HepG2 (cell line): Measurements from ENCODE around the gene NFXL1. TPM values are rescaled to one million over a fixed set of nuclear protein-coding genes. Genes with fewer than 3 reads are reported as not detected.

Experiments
- ATAC-seq: fragments of 200-7000 bp; cut with Tn5 transposase; 3 replicates; pipeline ENCODE4 v1.9.1; 2020; ENCODE audit warnings: mild to moderate bottlenecking, moderate library complexity
- BruUV-seq: library from RNA; stranded (reverse); fragments of 400-500 nt; replicated peaks from 2 replicates; lab custom pipeline; 2021; lab: Mats Ljungman, UMichigan
- CTCF ChIA-PET: fragments of 300-600 bp; formaldehyde crosslinking; extraction: SDS; loops from one replicate; lab custom pipeline; 2021; ENCODE audit warnings: low total read pairs, inconsistent platforms, low intra/inter-chr PET ratio; lab: Yijun Ruan, JAX
- POLR2A ChIA-PET: fragments of 350-600 bp; sonication (Branson Sonifier 250); formaldehyde crosslinking; loops from one replicate; lab custom pipeline; 2020; ENCODE audit warnings: antibody characterized with exemption, inconsistent platforms; lab: Yijun Ruan, JAX
- DNase-seq: peaks from one replicate; pipeline ENCODE4 v3.0.0-alpha.2; 2015; ENCODE audit warnings: low spot score
- FAIRE-seq: peaks from 3 replicates; lab custom pipeline; 2011; peaks lifted over from hg19 to GRCh38; lab: Jason Lieb, UNC
- H2AFZ ChIP-seq: one replicate; pipeline ENCODE4 v1.6.1; 2011; ENCODE audit warnings: low read length, inconsistent platforms
- H3K27ac ChIP-seq: fragments of 300-600 bp; 3 replicates; pipeline ENCODE4 v1.8.0; 2011; ENCODE audit warnings: mixed run types, mild to moderate bottlenecking, mixed read lengths, low read length, inconsistent platforms; ENCODE audit not compliant: insufficient read depth; ENCODE audit errors: extremely low read length
- H3K27me3 ChIP-seq, 2 experiments: fragments of 200-600 bp in 1 of 2; 2 replicates in 1 of 2; 3 replicates in 1 of 2; pipeline versions ENCODE4 v1.6.0 to v1.8.0; 2011; ENCODE audit warnings: low read length in 2 of 2, mild to moderate bottlenecking in 2 of 2, moderate library complexity in 2 of 2, inconsistent platforms in 1 of 2; ENCODE audit not compliant: insufficient read depth in 2 of 2, control insufficient read depth in 1 of 2
- H3K36me3 ChIP-seq, 2 experiments: fragments of 200-600 bp in 1 of 2; replicated peaks in 1 of 2; 2 replicates in 1 of 2; 3 replicates in 1 of 2; pipeline versions ENCODE4 v1.5.1 to v1.8.0; 2011; ENCODE audit warnings: low read length in 2 of 2, inconsistent platforms in 1 of 2; ENCODE audit not compliant: insufficient read depth in 2 of 2, control insufficient read depth in 1 of 2
- H3K4me1 ChIP-seq: 2 replicates; pipeline ENCODE4 v1.5.1; 2012; ENCODE audit warnings: low read length, inconsistent platforms; ENCODE audit not compliant: insufficient read depth
- H3K4me2 ChIP-seq: 2 replicates; pipeline ENCODE4 v1.6.0; 2011; ENCODE audit warnings: low read depth, low read length, inconsistent platforms
- H3K4me3 ChIP-seq, 3 experiments: fragments of 200-600 bp in 1 of 3; sonication (generic), shearing (Covaris generic) in 1 of 3; replicated peaks in 1 of 3; 2 replicates each; pipeline ENCODE4 v1.5.1; 2011 to 2016; ENCODE audit warnings: low read length in 3 of 3, inconsistent platforms in 2 of 3, low read depth in 2 of 3, mild to moderate bottlenecking in 2 of 3, control low read depth in 1 of 3, mixed read lengths in 1 of 3; ENCODE audit not compliant: insufficient read depth in 1 of 3
- H3K79me2 ChIP-seq: one replicate; pipeline ENCODE4 v1.6.1; 2011; ENCODE audit warnings: low read length, inconsistent platforms; ENCODE audit not compliant: insufficient read depth
- H3K9ac ChIP-seq: 2 replicates; pipeline ENCODE4 v1.6.0; 2011; ENCODE audit warnings: mild to moderate bottlenecking, low read depth, low read length, inconsistent platforms; ENCODE audit not compliant: insufficient read depth
- H3K9me3 ChIP-seq: 2 replicates; pipeline ENCODE4 v1.5.1; 2012; ENCODE audit warnings: mild to moderate bottlenecking, low read length
- H4K20me1 ChIP-seq: 2 replicates; pipeline ENCODE4 v1.6.0; 2011; ENCODE audit warnings: inconsistent platforms, mild to moderate bottlenecking, low read length, moderate library complexity; ENCODE audit not compliant: insufficient read depth
- ATF7 ChIP-seq, 2 experiments: fragments of 450-650 bp in 1 of 2; sonication (generic) in 1 of 2; formaldehyde crosslinking in 1 of 2; IDR thresholded peaks; 2 replicates each; pipeline versions ENCODE4 v1.4.0 to v1.6.1; 2016 to 2020; ENCODE audit warnings: antibody characterized with exemption in 1 of 2, mild to moderate bottlenecking in 1 of 2, missing genetic modification reagents in 1 of 2
- FOXP4 ChIP-seq: sonication (generic); formaldehyde crosslinking; IDR thresholded peaks from 2 replicates; pipeline ENCODE4 v1.4.0; 2020; ENCODE audit warnings: missing genetic modification reagents
- ISL2 ChIP-seq: sonication (generic); formaldehyde crosslinking; IDR thresholded peaks from 2 replicates; pipeline ENCODE4 v1.5.0; 2020; ENCODE audit warnings: missing genetic modification reagents
- KDM5B ChIP-seq: sonication (generic); formaldehyde crosslinking; IDR thresholded peaks from 2 replicates; pipeline ENCODE4 v1.4.0; 2020; ENCODE audit warnings: missing genetic modification reagents, mild to moderate bottlenecking, borderline replicate concordance
- KLF13 ChIP-seq: sonication (generic); formaldehyde crosslinking; IDR thresholded peaks from 2 replicates; pipeline ENCODE4 v1.4.0; 2020; ENCODE audit warnings: mild to moderate bottlenecking, missing genetic modification reagents
- KMT2B ChIP-seq: IDR thresholded peaks from 2 replicates; pipeline ENCODE4 v1.6.1; 2016; ENCODE audit warnings: missing genetic modification reagents, missing compliant biosample characterization
- NFIB ChIP-seq: sonication (generic); formaldehyde crosslinking; IDR thresholded peaks from 2 replicates; pipeline ENCODE4 v1.9.0; 2021; ENCODE audit warnings: missing genetic modification reagents, mild to moderate bottlenecking, borderline replicate concordance
- PRMT3 ChIP-seq: sonication (generic); formaldehyde crosslinking; IDR thresholded peaks from 2 replicates; pipeline ENCODE4 v1.8.1; 2022; ENCODE audit warnings: low read depth, mild to moderate bottlenecking, moderate library complexity, missing genetic modification reagents, borderline replicate concordance
- SNAPC5 ChIP-seq: sonication (generic); formaldehyde crosslinking; IDR thresholded peaks from 2 replicates; pipeline ENCODE4 v1.8.1; 2023; ENCODE audit warnings: mild to moderate bottlenecking, missing genetic modification reagents, borderline replicate concordance
- TEAD3 ChIP-seq: optimal IDR thresholded peaks from 2 replicates; pipeline ENCODE3; 2016; ENCODE audit warnings: borderline replicate concordance
- U2AF2 ChIP-seq: fragments of 200-400 bp; formaldehyde crosslinking; IDR thresholded peaks from 2 replicates; pipeline ENCODE4 v1.6.1; 2017; ENCODE audit warnings: low read depth, mild to moderate bottlenecking, low read length
- YEATS4 ChIP-seq: sonication (generic); formaldehyde crosslinking; IDR thresholded peaks from 2 replicates; pipeline ENCODE4 v1.4.0; 2020; ENCODE audit warnings: missing genetic modification reagents, borderline replicate concordance
- ZNF558 ChIP-seq: sonication (generic); formaldehyde crosslinking; IDR thresholded peaks from 2 replicates; pipeline ENCODE4 v1.9.0; 2022; ENCODE audit warnings: mild to moderate bottlenecking, missing genetic modification reagents, borderline replicate concordance
- ZNF598 ChIP-seq: sonication (generic); formaldehyde crosslinking; IDR thresholded peaks from 2 replicates; pipeline ENCODE4 v1.5.1; 2020; ENCODE audit warnings: mild to moderate bottlenecking, missing genetic modification reagents, borderline replicate concordance
- ZNF670 ChIP-seq: sonication (generic); formaldehyde crosslinking; IDR thresholded peaks from 2 replicates; pipeline ENCODE4 v1.8.0; 2022; ENCODE audit warnings: mild to moderate bottlenecking, missing genetic modification reagents, borderline replicate concordance
- whole genome bisulfite sequencing: methylation state at CpG from one replicate; pipeline ENCODE4 v1.1.6; 2017; ENCODE audit warnings: low lambda C conversion rate; 5-methylcytosine and 5-hydroxymethylcytosine counted together
- in situ Hi-C: cut with HindIII; loops from 2 replicates; pipeline ENCODE4 v1.10.0; 2017; ENCODE audit warnings: low pct_unique_long_range_greater_than_20kb; ENCODE audit not compliant: extremely low pct_ligation_motif_present
- intact Hi-C: fragments of 100-400 bp; cut with micrococcal nuclease; formaldehyde crosslinking; loops from one replicate; pipeline ENCODE4 v1.10.0; 2022; ENCODE audit not compliant: unreplicated experiment
- polyA plus RNA-seq, 8 experiments: library from polyadenylated mRNA; depleted of rRNA in 3 of 8; stranded (reverse) in 7 of 8; unstranded in 1 of 8; fragments of >200 nt; fragmentation: Illumina TruSeq in 4 of 8; extraction: Trizol in 4 of 8; gene quantifications; 2 replicates each; pipeline versions ENCODE4 v1.2.1 to v1.2.3, GENCODE V29; 2011 to 2016; ENCODE audit warnings: low read depth in 4 of 8, missing spikeins in 1 of 8, mixed read lengths in 1 of 8; ENCODE audit not compliant: insufficient read depth in 1 of 8
- total RNA-seq, 5 experiments: library from RNA; depleted of rRNA; stranded (reverse); fragments of >200 nt; fragmentation: Illumina TruSeq; extraction: Trizol; gene quantifications; 2 replicates each; pipeline ENCODE4 v1.2.3, GENCODE V29; 2016; ENCODE audit warnings: low read depth in 1 of 5
- TF ChIP-seq, protein P1 (sequence below): sonication (generic); formaldehyde crosslinking; IDR thresholded peaks from 2 replicates; pipeline ENCODE4 v1.5.1; 2020; ENCODE audit warnings: missing genetic modification reagents, mild to moderate bottlenecking, borderline replicate concordance

The NFXL1 gene
- total and polyA plus RNA-seq, 2 of the 13 experiments (the other 11 are each of a cell fraction or from before 2014, with no cell fraction given): 12.0 to 18.6 TPM

- no peak for TF ChIP-seq KLF13
- TF ChIP-seq KDM5B (CRISPR knock-in tag): no peak
- TF ChIP-seq KMT2B: no peak
- no peak for TF ChIP-seq U2AF2
These were observed 52.1 kb downstream of the NFXL1 start (continued) for GRCh38 chr4:47862297-47862696.

- Histone ChIP-seq H3K27me3 (no peaks in the 10 kb centered on the region), H2AFZ (no peak overlapping the region), H3K79me2 (no peaks in the 10 kb centered on the region), H3K4me3 (no peak overlapping the region), H3K36me3 (peaks cover 9 to 27% of the 10 kb centered on the region in 2 experiments), H3K9me3 (no peaks in the 10 kb centered on the region), H3K9ac (no peak overlapping the region), H3K4me2 (no peak overlapping the region), H3K4me1 (no peaks in the 10 kb centered on the region), H4K20me1 (no peaks in the 10 kb centered on the region), H3K27ac (no peak overlapping the region)
- ChIA-PET POLR2A (no interaction called here), CTCF (no interaction called here)
- DNase-seq (no peak), ATAC-seq (no peak), FAIRE-seq (no peak)
- intact Hi-C loops (no loop called here), in situ Hi-C loops (no loop called here)
- no peak for TF ChIP-seq ZNF598 (CRISPR knock-in tag)
- TF ChIP-seq ATF7 (IDR thresholded peaks at IDR 0.05): no peak
- no peak for TF ChIP-seq ATF7 (CRISPR knock-in tag; IDR thresholded peaks at IDR 0.05)
- TF ChIP-seq, protein P1, sequence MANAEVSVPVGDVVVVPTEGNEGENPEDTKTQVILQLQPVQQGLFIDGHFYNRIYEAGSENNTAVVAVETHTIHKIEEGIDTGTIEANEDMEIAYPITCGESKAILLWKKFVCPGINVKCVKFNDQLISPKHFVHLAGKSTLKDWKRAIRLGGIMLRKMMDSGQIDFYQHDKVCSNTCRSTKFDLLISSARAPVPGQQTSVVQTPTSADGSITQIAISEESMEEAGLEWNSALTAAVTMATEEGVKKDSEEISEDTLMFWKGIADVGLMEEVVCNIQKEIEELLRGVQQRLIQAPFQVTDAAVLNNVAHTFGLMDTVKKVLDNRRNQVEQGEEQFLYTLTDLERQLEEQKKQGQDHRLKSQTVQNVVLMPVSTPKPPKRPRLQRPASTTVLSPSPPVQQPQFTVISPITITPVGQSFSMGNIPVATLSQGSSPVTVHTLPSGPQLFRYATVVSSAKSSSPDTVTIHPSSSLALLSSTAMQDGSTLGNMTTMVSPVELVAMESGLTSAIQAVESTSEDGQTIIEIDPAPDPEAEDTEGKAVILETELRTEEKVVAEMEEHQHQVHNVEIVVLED (CRISPR knock-in tag): no peak
- no peak for TF ChIP-seq SNAPC5 (CRISPR knock-in tag)
- no peak for TF ChIP-seq NFIB (CRISPR knock-in tag)
- TF ChIP-seq TEAD3 (CRISPR knock-in tag): no peak
- no peak for TF ChIP-seq YEATS4 (CRISPR knock-in tag)
- no peak for TF ChIP-seq ZNF670 (CRISPR knock-in tag)
- TF ChIP-seq FOXP4: no peak
- TF ChIP-seq ZNF558 (CRISPR knock-in tag): no peak
- no peak for TF ChIP-seq ISL2
- no peak for TF ChIP-seq PRMT3 (CRISPR knock-in tag)
- 97% methylated on average over 1 of the region's 1 CpG for WGBS
- BruUV-seq: no TSS peak
These were observed 54.1 kb downstream of the NFXL1 start for GRCh38 chr4:47860305-47860704.
